ENCODE data around the gene NINJ2.
"Not testable (repeated sequence)": the region's sequence is repeated elsewhere in the genome, so short reads cannot be mapped to it uniquely, and the experiment has no call there.

NINJ2 gene

GRCh38 chr12:585062-586061 is 77.9 kb downstream of the NINJ2 start:
- DNase-seq (ENCODE audit: low read depth): no peak

- no peak for DNase-seq (ENCODE audit: low read depth)
Observed at GRCh38 chr12:583251-583869, 79.9 kb downstream of the NINJ2 start.

- no peak for DNase-seq (ENCODE audit: low read depth)
Observed at GRCh38 chr12:581746-582145, 81.5 kb downstream of the NINJ2 start.

GRCh38 chr12:581321-581720 is 81.9 kb downstream of the NINJ2 start:
- DNase-seq (ENCODE audit: low read depth): no peak

GRCh38 chr12:580813-581212 is 82.4 kb downstream of the NINJ2 start:
- no peak for DNase-seq (ENCODE audit: low read depth)

- DNase-seq (ENCODE audit: low read depth): no peak
Observed at GRCh38 chr12:579420-580110, 83.7 kb downstream of the NINJ2 start.

- DNase-seq (ENCODE audit: low read depth): no peak
Observed at GRCh38 chr12:578748-579419, 84.4 kb downstream of the NINJ2 start.

GRCh38 chr12:577994-578747 is 85.1 kb downstream of the NINJ2 start:
- DNase-seq (ENCODE audit: low read depth): not testable (repeated sequence)

- no peak for DNase-seq (ENCODE audit: low read depth)
Observed at GRCh38 chr12:576615-577110, 86.6 kb downstream of the NINJ2 start.

- DNase-seq (ENCODE audit: low read depth): peak; percentile 72
Observed at GRCh38 chr12:575948-576614, 87.2 kb downstream of the NINJ2 start.

- no peak for DNase-seq (ENCODE audit: low read depth)
Observed at GRCh38 chr12:575129-575502, 88.1 kb downstream of the NINJ2 start.

- DNase-seq (ENCODE audit: low read depth): no peak
Observed at GRCh38 chr12:574475-575128, 88.6 kb downstream of the NINJ2 start.

GRCh38 chr12:573232-573631 is 90.0 kb downstream of the NINJ2 start:
- no peak for DNase-seq (ENCODE audit: low read depth)

- DNase-seq (ENCODE audit: low read depth): no peak
Observed at GRCh38 chr12:572532-572899, 90.7 kb downstream of the NINJ2 start.

- DNase-seq (ENCODE audit: low read depth): no peak
Observed at GRCh38 chr12:571795-572531, 91.3 kb downstream of the NINJ2 start.

- peak; percentile 79 for DNase-seq (ENCODE audit: low read depth)
Observed at GRCh38 chr12:570921-571794, 92.1 kb downstream of the NINJ2 start.

- peak; percentile 75 for DNase-seq (ENCODE audit: low read depth)
Observed at GRCh38 chr12:570435-570920, 92.8 kb downstream of the NINJ2 start.

- DNase-seq (ENCODE audit: low read depth): peak; percentile 59
Observed at GRCh38 chr12:569803-570434, 93.3 kb downstream of the NINJ2 start.
